ENCODE data around the gene PTX3.

PTX3 gene

GRCh38 chr3:157409516-157409915, 27.1 kb upstream of the PTX3 start:
- TF ChIP-seq CTCF (IDR thresholded peaks at IDR 0.05; ENCODE audit: insufficient read depth, low read depth, low read length, missing control alignments) = no peak
- no peak overlapping the region for H3K4me3 ChIP-seq (ENCODE audit: low read length)
- no peak for DNase-seq (ENCODE audit: low read depth)

- no peak for DNase-seq (ENCODE audit: low read depth)
- no peak overlapping the region for H3K4me3 ChIP-seq (ENCODE audit: low read length)
- no peak for TF ChIP-seq CTCF (IDR thresholded peaks at IDR 0.05; ENCODE audit: insufficient read depth, low read depth, low read length, missing control alignments)
Observed at GRCh38 chr3:157410945-157411344, 25.7 kb upstream of the PTX3 start.

GRCh38 chr3:157412323-157412855, 24.3 kb upstream of the PTX3 start:
- H3K4me3 ChIP-seq (ENCODE audit: low read length) = no peak overlapping the region
- DNase-seq (ENCODE audit: low read depth) = no peak
- TF ChIP-seq CTCF (IDR thresholded peaks at IDR 0.05; ENCODE audit: insufficient read depth, low read depth, low read length, missing control alignments) = no peak

GRCh38 chr3:157414861-157415260, 21.8 kb upstream of the PTX3 start:
- no peak overlapping the region for H3K4me3 ChIP-seq (ENCODE audit: low read length)
- no peak for DNase-seq (ENCODE audit: low read depth)
- no peak for TF ChIP-seq CTCF (IDR thresholded peaks at IDR 0.05; ENCODE audit: insufficient read depth, low read depth, low read length, missing control alignments)

- H3K4me3 ChIP-seq (ENCODE audit: low read length) = no peak overlapping the region
- no peak for DNase-seq (ENCODE audit: low read depth)
- TF ChIP-seq CTCF (IDR thresholded peaks at IDR 0.05; ENCODE audit: insufficient read depth, low read depth, low read length, missing control alignments) = no peak
Observed at GRCh38 chr3:157416347-157417087, 20.1 kb upstream of the PTX3 start.

- no peak for DNase-seq (ENCODE audit: low read depth)
- no peak for TF ChIP-seq CTCF (IDR thresholded peaks at IDR 0.05; ENCODE audit: insufficient read depth, low read depth, low read length, missing control alignments)
- no peak overlapping the region for H3K4me3 ChIP-seq (ENCODE audit: low read length)
Observed at GRCh38 chr3:157417247-157417646, 19.4 kb upstream of the PTX3 start.

- H3K4me3 ChIP-seq (ENCODE audit: low read length) = no peak overlapping the region
- peak; percentile 43 for DNase-seq (ENCODE audit: low read depth)
- no peak for TF ChIP-seq CTCF (IDR thresholded peaks at IDR 0.05; ENCODE audit: insufficient read depth, low read depth, low read length, missing control alignments)
Observed at GRCh38 chr3:157418104-157418503, 18.5 kb upstream of the PTX3 start.

All from epithelial cell of esophagus (primary cell).